PC-9 (cell line): Measurements from ENCODE around the gene ZNF438.

Source experiments
- CTCF ChIP-seq: fragments of 200-600 bp; sonication (generic); conservative IDR thresholded peaks from 2 replicates; pipeline ENCODE4 v1.6.1; 2017; ENCODE audit warnings: mixed run types, antibody characterized with exemption, mild to moderate bottlenecking, moderate library complexity
- EZH2 ChIP-seq: fragments of 200-600 bp; sonication (generic); IDR thresholded peaks from 2 replicates; pipeline ENCODE4 v1.8.0; 2017; ENCODE audit warnings: antibody characterized with exemption, low read depth

GRCh38 chr10:31033147-31033546 lies 1.5 kb upstream of the ZNF438 start:
- TF ChIP-seq CTCF (no peak), EZH2 (no peak)
